NCI-H748 treated with DMSO at 0.1 percent for 48 hours (cell line): ENCODE data around the gene TDRD9.
"Not testable (repeated sequence)": the region's sequence is repeated elsewhere in the genome, so short reads cannot be mapped to it uniquely, and the experiment has no call there.

Experiments used
- DNase-seq: peaks from one replicate; lab custom pipeline; 2025; lab: John Stamatoyannopoulos, UW

TDRD9 gene, protein sequence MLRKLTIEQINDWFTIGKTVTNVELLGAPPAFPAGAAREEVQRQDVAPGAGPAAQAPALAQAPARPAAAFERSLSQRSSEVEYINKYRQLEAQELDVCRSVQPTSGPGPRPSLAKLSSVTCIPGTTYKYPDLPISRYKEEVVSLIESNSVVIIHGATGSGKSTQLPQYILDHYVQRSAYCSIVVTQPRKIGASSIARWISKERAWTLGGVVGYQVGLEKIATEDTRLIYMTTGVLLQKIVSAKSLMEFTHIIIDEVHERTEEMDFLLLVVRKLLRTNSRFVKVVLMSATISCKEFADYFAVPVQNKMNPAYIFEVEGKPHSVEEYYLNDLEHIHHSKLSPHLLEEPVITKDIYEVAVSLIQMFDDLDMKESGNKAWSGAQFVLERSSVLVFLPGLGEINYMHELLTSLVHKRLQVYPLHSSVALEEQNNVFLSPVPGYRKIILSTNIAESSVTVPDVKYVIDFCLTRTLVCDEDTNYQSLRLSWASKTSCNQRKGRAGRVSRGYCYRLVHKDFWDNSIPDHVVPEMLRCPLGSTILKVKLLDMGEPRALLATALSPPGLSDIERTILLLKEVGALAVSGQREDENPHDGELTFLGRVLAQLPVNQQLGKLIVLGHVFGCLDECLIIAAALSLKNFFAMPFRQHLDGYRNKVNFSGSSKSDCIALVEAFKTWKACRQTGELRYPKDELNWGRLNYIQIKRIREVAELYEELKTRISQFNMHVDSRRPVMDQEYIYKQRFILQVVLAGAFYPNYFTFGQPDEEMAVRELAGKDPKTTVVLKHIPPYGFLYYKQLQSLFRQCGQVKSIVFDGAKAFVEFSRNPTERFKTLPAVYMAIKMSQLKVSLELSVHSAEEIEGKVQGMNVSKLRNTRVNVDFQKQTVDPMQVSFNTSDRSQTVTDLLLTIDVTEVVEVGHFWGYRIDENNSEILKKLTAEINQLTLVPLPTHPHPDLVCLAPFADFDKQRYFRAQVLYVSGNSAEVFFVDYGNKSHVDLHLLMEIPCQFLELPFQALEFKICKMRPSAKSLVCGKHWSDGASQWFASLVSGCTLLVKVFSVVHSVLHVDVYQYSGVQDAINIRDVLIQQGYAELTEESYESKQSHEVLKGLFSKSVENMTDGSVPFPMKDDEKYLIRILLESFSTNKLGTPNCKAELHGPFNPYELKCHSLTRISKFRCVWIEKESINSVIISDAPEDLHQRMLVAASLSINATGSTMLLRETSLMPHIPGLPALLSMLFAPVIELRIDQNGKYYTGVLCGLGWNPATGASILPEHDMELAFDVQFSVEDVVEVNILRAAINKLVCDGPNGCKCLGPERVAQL (N-terminal part only)

DNA sequence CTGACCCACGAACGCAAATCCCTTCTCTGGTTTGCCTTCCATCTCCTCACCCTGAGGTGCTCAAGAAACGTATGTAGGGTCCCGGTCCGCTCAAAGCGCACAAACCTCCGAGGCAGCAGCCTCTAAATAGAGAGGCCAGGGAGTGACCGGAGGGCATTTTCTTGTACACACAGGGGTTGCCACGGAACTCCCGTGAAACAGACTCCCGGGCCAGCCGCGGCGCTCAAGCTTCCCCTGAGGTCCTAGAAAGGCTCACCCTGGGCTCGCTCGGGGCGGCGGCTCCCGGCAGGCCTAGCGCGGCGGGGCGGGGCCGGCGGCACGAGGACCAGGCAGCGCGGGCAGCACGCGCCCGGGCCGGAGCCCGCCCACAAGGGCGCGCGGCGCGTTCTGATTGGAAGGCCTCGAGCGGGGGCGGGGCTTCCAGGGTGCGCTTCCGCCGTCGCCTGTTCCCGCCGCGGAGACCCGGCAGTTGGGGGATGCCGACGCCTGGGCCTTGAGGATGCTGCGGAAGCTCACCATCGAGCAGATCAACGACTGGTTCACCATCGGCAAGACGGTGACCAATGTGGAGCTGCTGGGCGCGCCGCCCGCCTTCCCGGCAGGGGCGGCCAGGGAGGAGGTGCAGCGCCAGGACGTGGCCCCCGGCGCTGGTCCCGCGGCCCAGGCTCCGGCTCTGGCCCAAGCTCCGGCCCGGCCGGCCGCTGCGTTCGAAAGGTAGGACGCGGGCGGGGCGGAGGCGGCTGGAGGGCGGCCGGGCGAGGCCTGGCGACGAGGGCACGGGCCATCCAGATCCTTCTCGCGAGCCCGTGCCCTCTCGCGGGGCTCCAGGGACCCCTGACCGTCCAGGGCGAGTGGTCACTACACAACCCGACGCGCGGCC lies at the start of gene TDRD9:
Gene TDRD9, plus strand, starts transcription at position 446 of the 880 bp plus-strand sequence. Its CDS starts 54 bp downstream, at position 500.
- no peak for DNase-seq

DNA sequence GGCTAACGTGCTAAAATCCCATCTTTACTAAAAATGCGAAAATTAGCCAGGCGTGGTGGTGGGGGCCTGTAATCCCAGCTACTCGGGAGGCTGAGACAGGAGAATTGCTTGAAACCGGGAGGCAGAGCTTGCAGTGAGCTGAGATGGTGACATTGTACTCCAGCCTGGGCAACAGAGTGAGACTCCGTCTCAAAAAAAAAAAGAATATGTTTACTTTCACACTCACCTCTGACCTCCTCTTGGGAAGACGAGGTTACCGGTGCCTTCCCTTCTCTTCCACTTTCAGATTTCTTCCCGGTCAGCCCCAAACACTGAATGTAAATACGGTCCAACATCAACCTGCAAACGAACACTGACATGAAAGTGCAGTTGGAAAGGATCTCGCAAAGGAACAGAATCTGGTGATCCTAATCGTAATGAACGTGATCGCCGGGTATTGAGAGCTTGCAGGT lies 49.1 kb upstream of the TDRD9 start:
- DNase-seq = no peak

DNA sequence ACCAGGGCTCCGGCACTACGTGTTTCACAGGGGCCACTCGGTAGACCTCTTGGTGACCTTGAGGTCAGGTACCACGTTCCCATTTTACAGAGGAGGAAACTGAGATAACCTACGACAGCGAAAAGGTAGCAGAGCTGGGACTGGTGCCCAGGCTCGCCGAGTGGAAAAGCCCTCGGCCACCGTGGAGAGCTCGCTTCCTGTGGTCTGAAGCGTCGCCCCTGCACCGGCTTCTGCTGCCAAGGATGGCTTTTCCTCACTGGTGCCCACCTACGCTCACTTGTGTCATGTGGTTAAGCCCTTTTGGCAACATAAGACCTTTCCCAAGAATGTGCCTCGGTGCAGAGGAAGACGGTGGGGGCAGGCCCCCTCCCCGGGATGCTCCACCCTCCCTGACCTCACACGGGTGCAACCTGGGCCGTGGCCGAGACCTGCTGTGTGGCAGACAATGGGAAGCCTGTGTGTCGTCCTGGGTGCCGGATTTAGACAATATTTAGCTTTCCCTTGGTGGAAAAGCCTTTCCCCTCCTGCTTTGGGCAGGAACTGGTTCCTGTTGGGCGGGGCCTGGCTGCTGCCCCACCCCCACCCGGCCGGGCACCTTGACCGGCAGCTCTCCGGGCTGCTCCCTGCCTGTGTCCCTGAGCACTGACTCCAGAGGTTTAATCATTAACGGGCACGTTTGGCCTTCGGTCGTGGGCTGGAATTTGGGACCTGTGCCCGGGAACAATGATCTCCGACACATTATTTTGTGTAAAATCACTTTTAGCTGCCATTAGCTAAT lies 48.5 kb upstream of the TDRD9 start:
- no peak for DNase-seq

DNA sequence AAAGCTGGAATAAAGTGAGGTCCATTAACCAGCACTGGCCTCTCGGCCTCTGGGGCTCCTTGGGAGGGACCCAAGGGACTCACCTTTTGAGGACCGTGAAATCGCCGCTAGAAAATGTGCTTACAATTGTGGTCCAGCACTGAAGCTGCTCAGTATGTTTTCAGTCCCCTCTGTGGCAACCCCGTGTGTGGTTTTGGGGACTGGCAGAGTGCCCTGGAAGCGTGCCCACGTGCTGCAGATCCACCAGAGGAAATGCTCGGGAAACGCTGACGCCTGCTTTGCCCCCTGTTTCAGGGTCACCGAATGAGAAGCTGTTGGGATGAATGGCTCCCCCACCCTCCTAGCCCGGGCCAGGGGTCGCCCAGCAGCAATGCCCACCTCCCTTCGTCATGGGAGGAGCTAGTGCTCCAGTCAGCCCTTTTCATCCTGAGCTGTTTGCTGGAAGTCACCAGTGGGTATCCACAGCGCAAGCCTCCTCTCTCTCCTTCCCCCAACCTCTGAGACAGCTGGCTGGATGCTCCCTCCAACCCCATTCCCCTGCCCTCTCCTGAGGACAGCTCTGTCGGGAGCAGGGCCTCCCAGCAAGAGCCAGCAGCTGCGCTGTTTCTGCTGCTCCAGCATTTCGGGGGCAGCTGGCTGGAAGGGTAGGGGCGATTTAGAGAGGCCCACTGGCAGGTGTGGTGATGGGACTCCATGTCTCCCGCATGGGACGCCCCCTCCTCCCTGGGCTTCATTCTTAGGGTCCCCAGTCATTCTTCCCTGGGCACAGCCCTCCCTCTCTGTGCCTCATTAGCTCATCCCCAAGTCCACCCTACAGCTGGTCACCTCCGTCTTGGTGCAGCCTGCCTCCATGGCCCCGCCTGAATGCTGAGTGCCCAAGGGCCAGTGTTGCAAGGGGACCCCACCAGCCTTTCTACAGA lies 47.6 kb upstream of the TDRD9 start:
- DNase-seq = no peak

DNA sequence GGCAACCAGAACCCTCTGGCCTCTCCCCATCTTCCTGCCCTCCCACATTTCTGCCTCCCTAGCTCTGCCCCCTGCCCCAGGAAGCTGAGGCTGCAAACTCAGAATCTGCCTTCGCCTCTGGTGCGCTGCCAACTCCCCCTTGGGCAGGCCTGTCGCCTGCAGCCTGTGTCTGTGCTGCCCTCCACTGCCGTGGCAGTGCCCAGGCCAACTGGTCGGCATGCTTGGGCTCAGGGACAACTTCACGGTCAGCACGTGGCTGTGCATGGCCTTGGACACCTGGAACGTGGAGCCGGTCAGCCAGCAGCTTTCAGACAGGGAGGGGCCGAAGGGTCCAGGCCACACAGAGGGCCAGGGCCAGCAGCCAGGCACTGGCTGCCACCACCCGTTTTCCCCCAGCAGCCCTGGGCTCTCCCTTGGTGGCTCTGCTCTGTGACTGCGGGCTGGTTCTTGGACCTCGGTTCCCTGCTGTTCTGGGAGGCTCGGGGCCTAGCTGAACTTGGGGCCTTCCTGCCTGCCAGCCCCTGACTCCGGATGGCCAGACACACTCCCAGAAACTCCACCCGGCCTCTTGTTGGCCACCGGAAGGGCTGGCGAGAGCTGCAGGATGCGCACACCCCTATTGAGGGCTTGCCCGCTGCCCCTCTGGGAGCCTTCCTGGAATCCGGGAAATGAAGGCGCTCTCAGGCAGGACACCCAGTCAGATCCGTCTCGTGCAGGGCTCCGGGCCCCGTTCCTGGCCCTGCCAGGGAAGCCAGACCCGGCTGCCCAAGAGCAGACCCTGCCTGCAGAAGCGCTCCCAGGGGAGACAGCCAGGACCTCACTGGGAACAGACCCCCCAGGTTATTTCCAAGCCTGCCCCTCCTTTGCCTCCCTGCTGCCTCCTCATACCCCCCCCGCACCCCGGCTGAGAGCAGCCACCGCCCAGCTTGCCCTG lies 46.7 kb upstream of the TDRD9 start:
- DNase-seq = no peak

DNA sequence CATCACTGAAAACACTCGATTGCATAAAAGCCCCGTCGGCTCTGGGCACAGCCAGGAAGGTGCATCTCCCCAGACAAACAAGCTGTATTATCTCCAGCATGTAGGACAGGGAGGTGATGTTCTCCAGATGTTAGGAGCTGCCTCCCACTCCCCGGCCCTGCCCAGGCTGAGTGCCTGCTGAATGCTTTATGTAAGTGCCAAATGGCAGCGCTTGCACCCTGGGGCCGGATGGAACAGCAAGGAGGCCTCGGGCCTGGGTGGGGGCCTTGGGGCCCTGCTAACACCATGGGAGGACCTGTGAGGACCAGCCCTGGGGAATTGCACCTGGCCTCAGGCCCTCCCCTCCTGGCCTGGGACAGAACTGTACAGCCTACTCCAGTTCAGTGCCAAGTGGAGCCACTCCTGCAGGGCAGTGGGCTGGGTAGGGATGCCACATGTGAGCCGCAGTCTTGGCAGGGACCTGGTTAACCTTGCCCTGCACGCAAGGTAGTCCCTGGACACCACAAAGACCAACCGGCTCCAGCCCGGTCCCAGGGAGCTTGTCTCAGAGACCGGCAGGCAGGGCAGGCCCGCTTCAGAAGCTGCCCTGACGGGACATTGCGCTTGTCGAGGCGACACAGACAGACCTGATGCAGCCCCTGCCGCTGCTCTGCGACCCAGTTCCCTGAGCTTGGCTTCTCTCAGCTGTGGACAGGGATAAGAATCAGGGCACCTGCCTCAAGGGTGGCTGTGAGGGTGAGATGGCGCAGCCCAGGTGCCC lies 45.6 kb upstream of the TDRD9 start:
- DNase-seq = no peak

DNA sequence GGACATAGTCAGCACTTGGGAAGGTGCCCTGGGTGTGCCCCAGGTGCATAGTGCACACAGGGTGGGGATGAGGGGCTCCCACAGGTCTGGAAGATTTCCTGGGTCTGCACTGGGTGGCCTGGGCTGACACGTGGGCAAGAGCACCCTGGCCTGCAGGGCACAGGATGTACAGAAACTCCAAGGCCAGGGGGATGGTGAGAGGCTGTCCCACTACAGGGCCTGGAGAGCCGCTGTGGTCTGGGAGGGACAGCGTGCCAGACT lies 45.1 kb upstream of the TDRD9 start:
- DNase-seq = no peak

DNA sequence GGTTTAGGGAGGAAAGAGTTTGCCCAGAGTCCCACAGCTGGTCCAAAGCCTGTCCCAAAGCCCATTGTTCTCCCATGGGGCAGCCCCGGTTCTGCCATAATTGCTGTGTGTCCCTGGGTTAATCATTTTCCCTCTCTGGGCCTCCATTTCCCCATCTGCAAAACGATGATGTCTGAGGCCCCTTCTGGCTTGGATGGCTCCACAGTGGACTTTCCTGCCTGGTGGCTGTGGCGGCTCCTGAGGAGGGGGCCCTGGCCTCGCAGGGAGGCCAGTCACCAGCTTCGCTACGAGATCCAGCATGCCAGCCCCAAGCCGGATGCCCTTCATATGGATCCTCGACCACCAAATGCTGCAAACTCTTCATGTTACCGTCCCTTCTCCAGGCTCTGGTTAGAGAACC lies 43.4 kb upstream of the TDRD9 start:
- no peak for DNase-seq

DNA sequence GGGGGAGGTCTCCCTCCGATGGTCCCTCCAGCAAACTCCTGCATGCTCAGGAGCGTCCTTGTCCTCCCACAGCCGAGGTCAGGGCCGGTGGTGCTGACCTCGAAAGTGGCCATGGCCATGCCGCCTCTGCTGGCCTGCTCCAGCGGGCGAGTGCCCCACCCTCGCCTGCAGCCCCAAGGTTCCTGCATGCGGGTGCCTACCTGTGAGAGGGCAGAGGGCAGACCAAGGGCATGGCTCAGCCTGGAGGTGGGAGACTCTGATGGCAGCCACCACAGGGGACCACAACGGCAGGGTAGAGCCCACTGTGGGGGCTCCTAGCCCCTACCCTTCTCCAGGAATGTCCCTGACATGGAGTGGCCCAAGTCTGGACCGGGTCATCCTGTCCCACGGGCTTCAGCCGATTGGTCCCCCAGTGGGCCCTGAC lies 42.7 kb upstream of the TDRD9 start:
- DNase-seq = no peak

DNA sequence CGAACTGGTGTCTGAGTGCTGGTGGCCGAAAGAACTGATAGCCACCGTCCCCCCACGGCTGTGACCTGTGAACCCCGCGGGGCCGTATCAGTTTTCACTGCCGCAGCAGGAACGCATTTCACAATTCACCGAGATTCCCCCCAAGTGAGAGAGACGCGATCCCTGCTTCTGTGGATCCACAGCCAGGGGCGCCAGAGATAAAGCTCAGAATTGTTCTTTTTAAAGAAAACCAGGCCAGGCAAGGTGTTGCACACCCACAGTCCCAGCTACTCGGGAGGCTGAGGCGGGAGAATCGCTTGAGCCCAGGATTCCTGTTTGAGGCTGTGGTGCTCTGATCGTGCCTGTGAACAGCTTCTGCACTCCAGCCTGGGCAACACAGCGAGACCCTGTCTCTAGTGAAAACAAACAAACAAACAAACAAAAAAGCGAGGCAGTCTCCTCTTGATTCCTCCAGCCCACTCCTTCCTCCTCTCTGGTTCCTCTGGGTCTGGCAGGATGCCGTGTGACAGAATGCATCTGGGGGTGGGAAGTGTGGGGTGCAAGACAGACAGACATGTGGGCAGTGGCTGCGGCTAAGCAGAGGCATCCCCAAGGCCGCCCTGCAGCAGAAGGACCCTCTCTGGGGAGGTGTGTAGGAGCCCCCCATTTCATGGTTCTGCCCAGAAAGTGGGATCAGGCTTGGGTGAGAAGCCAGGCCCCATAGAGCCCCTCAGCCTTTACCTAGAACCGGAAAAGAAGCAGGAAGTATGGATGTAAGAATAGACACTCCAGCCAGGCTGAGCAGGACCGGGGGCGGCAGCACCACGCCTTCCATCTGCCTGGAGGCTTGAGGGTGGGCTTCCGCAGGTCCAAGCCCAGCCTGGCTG lies 41.7 kb upstream of the TDRD9 start:
- DNase-seq = no peak

DNA sequence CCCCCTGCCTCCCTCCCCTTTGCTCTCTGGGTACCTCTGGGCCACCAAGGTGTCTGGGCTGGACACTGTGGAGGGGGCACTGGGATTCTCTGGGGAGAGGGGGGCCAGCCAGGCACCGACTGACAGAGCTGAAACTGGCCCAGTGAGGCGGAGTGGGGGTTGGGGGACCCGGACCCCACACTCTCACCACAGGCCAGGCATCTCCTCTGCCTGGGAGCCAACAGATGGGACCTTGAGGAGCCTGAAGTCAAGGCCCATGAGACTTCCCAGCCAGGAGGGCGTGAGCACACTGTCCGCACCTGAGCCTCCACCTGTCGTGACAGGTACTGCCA lies 41.1 kb upstream of the TDRD9 start:
- DNase-seq = no peak

DNA sequence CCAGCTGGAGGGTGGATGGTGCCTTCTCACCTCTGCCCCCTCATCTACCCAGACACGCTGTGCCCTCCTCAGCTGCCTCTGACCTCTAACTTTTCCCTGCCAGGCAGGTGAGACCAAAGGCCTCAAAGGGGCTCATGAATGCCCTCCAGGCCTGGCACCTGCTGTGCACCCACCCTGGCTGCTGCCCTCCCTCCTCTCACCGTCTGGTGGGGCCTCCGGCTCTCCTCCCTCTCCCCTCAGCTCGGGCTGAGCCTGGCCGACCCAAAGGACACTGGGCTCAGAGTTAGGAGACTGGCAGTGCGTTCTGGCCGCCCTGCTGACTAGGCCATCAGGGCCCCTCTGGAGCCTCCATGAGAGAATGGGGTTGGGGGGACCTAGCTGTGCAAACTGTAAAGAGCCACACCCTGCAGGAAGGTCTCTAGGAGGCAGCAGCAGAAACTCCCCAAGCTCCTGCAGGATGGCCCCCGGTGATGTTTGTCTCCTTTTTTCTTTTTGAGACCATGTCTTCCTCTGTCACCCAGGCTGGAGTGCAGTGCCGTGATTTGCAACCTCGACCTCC lies 40.6 kb upstream of the TDRD9 start:
- no peak for DNase-seq

DNA sequence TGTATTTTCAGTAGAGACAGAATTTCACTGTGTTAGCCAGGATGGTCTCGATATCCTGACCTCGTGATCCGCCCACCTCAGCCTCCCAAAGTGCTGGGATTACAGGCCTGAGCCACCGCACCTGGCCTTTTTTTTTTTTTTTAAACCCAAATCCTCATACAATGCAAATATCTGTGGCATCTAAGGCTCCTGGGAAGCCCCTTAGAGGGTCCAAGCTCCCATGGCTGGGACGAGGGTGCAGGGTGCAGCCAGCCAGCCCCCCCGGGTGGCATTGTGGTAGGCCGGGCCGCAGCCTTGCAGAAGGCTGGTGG lies 39.3 kb upstream of the TDRD9 start:
- DNase-seq = not testable (repeated sequence)

DNA sequence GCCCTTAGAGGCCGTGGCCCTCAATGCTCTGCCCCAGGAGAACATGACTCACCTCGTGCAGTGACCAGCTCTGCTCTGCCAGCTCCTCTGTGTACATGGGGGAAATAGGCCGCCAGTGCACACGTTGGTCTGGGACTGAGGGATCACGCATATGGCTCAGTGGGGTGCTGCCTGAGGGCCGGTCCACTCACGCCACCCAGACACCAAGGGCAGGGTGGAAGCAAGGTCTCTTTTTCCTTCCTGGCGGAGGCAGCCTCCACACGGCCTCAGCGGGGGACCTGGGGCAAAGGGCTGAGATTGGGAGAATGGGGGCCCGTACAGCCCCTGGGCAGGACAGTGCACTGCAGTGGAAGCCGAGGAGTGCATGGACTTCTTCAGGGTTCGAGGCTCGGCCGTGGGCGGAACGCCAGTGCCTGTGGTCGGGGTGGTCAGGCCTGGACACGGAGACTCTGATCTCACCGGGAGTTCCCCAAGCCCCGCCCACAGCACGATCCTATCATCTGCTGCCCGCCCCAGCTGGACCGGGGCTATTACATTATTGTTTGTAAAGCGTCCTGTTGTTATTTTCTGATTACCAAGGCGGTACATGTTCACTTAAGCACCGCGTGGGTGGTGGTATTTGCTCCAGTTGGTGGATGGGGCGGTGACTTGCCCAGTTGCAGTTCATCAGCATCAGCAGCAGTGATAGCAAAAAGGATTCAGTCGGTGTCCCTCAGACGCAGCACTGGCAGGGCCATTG lies 38.8 kb upstream of the TDRD9 start:
- no peak for DNase-seq

DNA sequence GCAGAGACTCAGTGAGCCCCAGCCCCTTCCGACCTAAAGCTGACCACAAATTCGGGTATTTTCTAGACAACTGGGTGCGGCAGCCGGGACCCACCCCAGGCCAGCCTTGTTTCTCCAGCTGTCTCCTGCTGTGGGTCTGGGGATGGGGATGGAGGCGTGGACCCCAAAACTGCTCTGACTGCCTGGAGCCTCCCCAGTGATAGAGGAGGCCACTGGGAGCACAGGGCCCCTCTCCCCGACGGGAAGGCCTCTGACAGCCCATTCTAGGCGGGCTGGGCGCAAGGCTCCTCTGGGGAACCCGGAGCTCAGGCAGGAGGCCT lies 38.2 kb upstream of the TDRD9 start:
- no peak for DNase-seq
